Measurements from ENCODE around the gene DNASE1. TPM values are rescaled to one million over a fixed set of nuclear protein-coding genes. Genes with fewer than 3 reads are reported as not detected.

The DNASE1 gene
- total and polyA plus RNA-seq, 9 of the 15 experiments (the other 6 are each of a cell fraction or from before 2014, with no cell fraction given) = 0.53 to 10.1 (median 5.9) TPM

DNA sequence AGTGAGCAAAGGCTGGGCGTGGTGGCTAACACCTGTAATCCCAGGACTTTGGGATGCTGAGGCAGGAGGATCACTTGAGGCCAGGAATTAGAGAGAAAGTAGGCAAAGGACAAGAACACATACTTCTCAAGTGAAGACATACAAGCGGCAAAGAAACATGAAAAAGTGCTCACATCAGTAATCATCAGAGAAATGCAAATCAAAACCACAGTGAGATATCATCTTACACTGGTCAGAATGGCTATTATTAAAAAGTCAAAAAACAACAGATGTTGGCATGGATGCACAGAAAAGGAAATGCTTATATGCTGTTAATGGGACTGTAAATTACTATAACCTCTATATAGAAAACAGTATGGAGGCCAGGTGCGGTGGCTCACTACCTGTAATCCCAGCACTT is 30.8 kb upstream of the DNASE1 start (continued):
- TF ChIP-seq, protein P1, sequence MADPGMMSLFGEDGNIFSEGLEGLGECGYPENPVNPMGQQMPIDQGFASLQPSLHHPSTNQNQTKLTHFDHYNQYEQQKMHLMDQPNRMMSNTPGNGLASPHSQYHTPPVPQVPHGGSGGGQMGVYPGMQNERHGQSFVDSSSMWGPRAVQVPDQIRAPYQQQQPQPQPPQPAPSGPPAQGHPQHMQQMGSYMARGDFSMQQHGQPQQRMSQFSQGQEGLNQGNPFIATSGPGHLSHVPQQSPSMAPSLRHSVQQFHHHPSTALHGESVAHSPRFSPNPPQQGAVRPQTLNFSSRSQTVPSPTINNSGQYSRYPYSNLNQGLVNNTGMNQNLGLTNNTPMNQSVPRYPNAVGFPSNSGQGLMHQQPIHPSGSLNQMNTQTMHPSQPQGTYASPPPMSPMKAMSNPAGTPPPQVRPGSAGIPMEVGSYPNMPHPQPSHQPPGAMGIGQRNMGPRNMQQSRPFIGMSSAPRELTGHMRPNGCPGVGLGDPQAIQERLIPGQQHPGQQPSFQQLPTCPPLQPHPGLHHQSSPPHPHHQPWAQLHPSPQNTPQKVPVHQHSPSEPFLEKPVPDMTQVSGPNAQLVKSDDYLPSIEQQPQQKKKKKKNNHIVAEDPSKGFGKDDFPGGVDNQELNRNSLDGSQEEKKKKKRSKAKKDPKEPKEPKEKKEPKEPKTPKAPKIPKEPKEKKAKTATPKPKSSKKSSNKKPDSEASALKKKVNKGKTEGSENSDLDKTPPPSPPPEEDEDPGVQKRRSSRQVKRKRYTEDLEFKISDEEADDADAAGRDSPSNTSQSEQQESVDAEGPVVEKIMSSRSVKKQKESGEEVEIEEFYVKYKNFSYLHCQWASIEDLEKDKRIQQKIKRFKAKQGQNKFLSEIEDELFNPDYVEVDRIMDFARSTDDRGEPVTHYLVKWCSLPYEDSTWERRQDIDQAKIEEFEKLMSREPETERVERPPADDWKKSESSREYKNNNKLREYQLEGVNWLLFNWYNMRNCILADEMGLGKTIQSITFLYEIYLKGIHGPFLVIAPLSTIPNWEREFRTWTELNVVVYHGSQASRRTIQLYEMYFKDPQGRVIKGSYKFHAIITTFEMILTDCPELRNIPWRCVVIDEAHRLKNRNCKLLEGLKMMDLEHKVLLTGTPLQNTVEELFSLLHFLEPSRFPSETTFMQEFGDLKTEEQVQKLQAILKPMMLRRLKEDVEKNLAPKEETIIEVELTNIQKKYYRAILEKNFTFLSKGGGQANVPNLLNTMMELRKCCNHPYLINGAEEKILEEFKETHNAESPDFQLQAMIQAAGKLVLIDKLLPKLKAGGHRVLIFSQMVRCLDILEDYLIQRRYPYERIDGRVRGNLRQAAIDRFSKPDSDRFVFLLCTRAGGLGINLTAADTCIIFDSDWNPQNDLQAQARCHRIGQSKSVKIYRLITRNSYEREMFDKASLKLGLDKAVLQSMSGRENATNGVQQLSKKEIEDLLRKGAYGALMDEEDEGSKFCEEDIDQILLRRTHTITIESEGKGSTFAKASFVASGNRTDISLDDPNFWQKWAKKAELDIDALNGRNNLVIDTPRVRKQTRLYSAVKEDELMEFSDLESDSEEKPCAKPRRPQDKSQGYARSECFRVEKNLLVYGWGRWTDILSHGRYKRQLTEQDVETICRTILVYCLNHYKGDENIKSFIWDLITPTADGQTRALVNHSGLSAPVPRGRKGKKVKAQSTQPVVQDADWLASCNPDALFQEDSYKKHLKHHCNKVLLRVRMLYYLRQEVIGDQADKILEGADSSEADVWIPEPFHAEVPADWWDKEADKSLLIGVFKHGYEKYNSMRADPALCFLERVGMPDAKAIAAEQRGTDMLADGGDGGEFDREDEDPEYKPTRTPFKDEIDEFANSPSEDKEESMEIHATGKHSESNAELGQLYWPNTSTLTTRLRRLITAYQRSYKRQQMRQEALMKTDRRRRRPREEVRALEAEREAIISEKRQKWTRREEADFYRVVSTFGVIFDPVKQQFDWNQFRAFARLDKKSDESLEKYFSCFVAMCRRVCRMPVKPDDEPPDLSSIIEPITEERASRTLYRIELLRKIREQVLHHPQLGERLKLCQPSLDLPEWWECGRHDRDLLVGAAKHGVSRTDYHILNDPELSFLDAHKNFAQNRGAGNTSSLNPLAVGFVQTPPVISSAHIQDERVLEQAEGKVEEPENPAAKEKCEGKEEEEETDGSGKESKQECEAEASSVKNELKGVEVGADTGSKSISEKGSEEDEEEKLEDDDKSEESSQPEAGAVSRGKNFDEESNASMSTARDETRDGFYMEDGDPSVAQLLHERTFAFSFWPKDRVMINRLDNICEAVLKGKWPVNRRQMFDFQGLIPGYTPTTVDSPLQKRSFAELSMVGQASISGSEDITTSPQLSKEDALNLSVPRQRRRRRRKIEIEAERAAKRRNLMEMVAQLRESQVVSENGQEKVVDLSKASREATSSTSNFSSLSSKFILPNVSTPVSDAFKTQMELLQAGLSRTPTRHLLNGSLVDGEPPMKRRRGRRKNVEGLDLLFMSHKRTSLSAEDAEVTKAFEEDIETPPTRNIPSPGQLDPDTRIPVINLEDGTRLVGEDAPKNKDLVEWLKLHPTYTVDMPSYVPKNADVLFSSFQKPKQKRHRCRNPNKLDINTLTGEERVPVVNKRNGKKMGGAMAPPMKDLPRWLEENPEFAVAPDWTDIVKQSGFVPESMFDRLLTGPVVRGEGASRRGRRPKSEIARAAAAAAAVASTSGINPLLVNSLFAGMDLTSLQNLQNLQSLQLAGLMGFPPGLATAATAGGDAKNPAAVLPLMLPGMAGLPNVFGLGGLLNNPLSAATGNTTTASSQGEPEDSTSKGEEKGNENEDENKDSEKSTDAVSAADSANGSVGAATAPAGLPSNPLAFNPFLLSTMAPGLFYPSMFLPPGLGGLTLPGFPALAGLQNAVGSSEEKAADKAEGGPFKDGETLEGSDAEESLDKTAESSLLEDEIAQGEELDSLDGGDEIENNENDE (IDR thresholded peaks at IDR 0.05; ENCODE audit: low read depth, low read length) = no peak
